NOMO-1 treated with DMSO at 0.1 percent for 48 hours (cell line): Measurements from ENCODE around the gene ZNF90.
"Not testable (repeated sequence)": the region's sequence is repeated elsewhere in the genome, so short reads cannot be mapped to it uniquely, and the experiment has no call there.

Source experiments
- DNase-seq: peaks from one replicate; lab custom pipeline; 2025; ENCODE audit not compliant: unreplicated experiment; lab: John Stamatoyannopoulos, UW

Gene ZNF90

GRCh38 chr19:20077791-20078463 lies at the start of gene ZNF90:
TSS of gene ZNF90 (plus strand) at chr19:20078000. CDS start at chr19:20078133, 133 bp downstream.
- DNase-seq: no peak

- no peak for DNase-seq
These were observed 49.2 kb upstream of the ZNF90 start for GRCh38 chr19:20028611-20029010.

GRCh38 chr19:20035935-20036334 lies 41.9 kb upstream of the ZNF90 start:
- DNase-seq: no peak

- DNase-seq: no peak
These were observed 39.2 kb upstream of the ZNF90 start for GRCh38 chr19:20038358-20039202.

GRCh38 chr19:20039203-20039723 lies 38.5 kb upstream of the ZNF90 start, which contains the start of gene ZNF682:
TSS of gene ZNF682 (minus strand) at chr19:20039505. CDS start at chr19:20039345, 160 bp downstream.
- no peak for DNase-seq

- DNase-seq: no peak
These were observed 33.1 kb upstream of the ZNF90 start for GRCh38 chr19:20044663-20045062.

- not testable (repeated sequence) for DNase-seq
These were observed 32.1 kb upstream of the ZNF90 start for GRCh38 chr19:20045742-20046141.

- DNase-seq: no peak
These were observed 25.7 kb upstream of the ZNF90 start for GRCh38 chr19:20051841-20052768.

GRCh38 chr19:20058738-20059137 lies 19.1 kb upstream of the ZNF90 start:
- DNase-seq: not testable (repeated sequence)

- DNase-seq: no peak
These were observed 17.5 kb upstream of the ZNF90 start for GRCh38 chr19:20060282-20060681.

GRCh38 chr19:20066861-20067260 lies 10.9 kb upstream of the ZNF90 start:
- no peak for DNase-seq

GRCh38 chr19:20067943-20068342 lies 9.9 kb upstream of the ZNF90 start:
- no peak for DNase-seq

GRCh38 chr19:20068559-20068958 lies 9.2 kb upstream of the ZNF90 start:
- DNase-seq: not testable (repeated sequence)

- DNase-seq: no peak
These were observed 7.1 kb upstream of the ZNF90 start for GRCh38 chr19:20070691-20071090.

GRCh38 chr19:20072936-20073335 lies 4.9 kb upstream of the ZNF90 start:
- DNase-seq: no peak

- DNase-seq: no peak
These were observed 806 bp downstream of the ZNF90 start for GRCh38 chr19:20078581-20079031.

- no peak for DNase-seq
These were observed 1.7 kb downstream of the ZNF90 start for GRCh38 chr19:20079476-20079875.

GRCh38 chr19:20080656-20081055 lies 2.9 kb downstream of the ZNF90 start:
- no peak for DNase-seq

GRCh38 chr19:20082232-20082833 lies 4.5 kb downstream of the ZNF90 start:
- DNase-seq: not testable (repeated sequence)

GRCh38 chr19:20082876-20083275 lies 5.1 kb downstream of the ZNF90 start:
- DNase-seq: not testable (repeated sequence)
